HepG2 (cell line): ENCODE measurements around the gene DLG1. TPM values are rescaled to one million over a fixed set of nuclear protein-coding genes. Genes with fewer than 3 reads are reported as not detected.

Experiments used
- ATAC-seq: fragments of 200-7000 bp; cut with Tn5 transposase; 3 replicates; pipeline ENCODE4 v1.9.1; 2020; ENCODE audit warnings: mild to moderate bottlenecking, moderate library complexity
- BruUV-seq: library from RNA; stranded (reverse); fragments of 400-500 nt; replicated peaks from 2 replicates; lab custom pipeline; 2021; lab: Mats Ljungman, UMichigan
- CTCF ChIA-PET: fragments of 300-600 bp; formaldehyde crosslinking; extraction: SDS; loops from one replicate; lab custom pipeline; 2021; ENCODE audit warnings: low total read pairs, inconsistent platforms, low intra/inter-chr PET ratio; lab: Yijun Ruan, JAX
- POLR2A ChIA-PET: fragments of 350-600 bp; sonication (Branson Sonifier 250); formaldehyde crosslinking; loops from one replicate; lab custom pipeline; 2020; ENCODE audit warnings: antibody characterized with exemption, inconsistent platforms; lab: Yijun Ruan, JAX
- DNase-seq: peaks from one replicate; pipeline ENCODE4 v3.0.0-alpha.2; 2015; ENCODE audit warnings: low spot score
- FAIRE-seq: peaks from 3 replicates; lab custom pipeline; 2011; peaks lifted over from hg19 to GRCh38; lab: Jason Lieb, UNC
- H2AFZ ChIP-seq: one replicate; pipeline ENCODE4 v1.6.1; 2011; ENCODE audit warnings: low read length, inconsistent platforms
- H3K27ac ChIP-seq: fragments of 300-600 bp; 3 replicates; pipeline ENCODE4 v1.8.0; 2011; ENCODE audit warnings: mixed run types, mild to moderate bottlenecking, mixed read lengths, low read length, inconsistent platforms; ENCODE audit not compliant: insufficient read depth; ENCODE audit errors: extremely low read length
- H3K27me3 ChIP-seq, 2 experiments: fragments of 200-600 bp in 1 of 2; 2 replicates in 1 of 2; 3 replicates in 1 of 2; pipeline versions ENCODE4 v1.6.0 to v1.8.0; 2011; ENCODE audit warnings: low read length in 2 of 2, mild to moderate bottlenecking in 2 of 2, moderate library complexity in 2 of 2, inconsistent platforms in 1 of 2; ENCODE audit not compliant: insufficient read depth in 2 of 2, control insufficient read depth in 1 of 2
- H3K36me3 ChIP-seq, 2 experiments: fragments of 200-600 bp in 1 of 2; replicated peaks in 1 of 2; 2 replicates in 1 of 2; 3 replicates in 1 of 2; pipeline versions ENCODE4 v1.5.1 to v1.8.0; 2011; ENCODE audit warnings: low read length in 2 of 2, inconsistent platforms in 1 of 2; ENCODE audit not compliant: insufficient read depth in 2 of 2, control insufficient read depth in 1 of 2
- H3K4me1 ChIP-seq: 2 replicates; pipeline ENCODE4 v1.5.1; 2012; ENCODE audit warnings: low read length, inconsistent platforms; ENCODE audit not compliant: insufficient read depth
- H3K4me2 ChIP-seq: 2 replicates; pipeline ENCODE4 v1.6.0; 2011; ENCODE audit warnings: low read depth, low read length, inconsistent platforms
- H3K4me3 ChIP-seq, 3 experiments: fragments of 200-600 bp in 1 of 3; sonication (generic), shearing (Covaris generic) in 1 of 3; replicated peaks in 1 of 3; 2 replicates each; pipeline ENCODE4 v1.5.1; 2011 to 2016; ENCODE audit warnings: low read length in 3 of 3, inconsistent platforms in 2 of 3, low read depth in 2 of 3, mild to moderate bottlenecking in 2 of 3, control low read depth in 1 of 3, mixed read lengths in 1 of 3; ENCODE audit not compliant: insufficient read depth in 1 of 3
- H3K79me2 ChIP-seq: one replicate; pipeline ENCODE4 v1.6.1; 2011; ENCODE audit warnings: low read length, inconsistent platforms; ENCODE audit not compliant: insufficient read depth
- H3K9ac ChIP-seq: 2 replicates; pipeline ENCODE4 v1.6.0; 2011; ENCODE audit warnings: mild to moderate bottlenecking, low read depth, low read length, inconsistent platforms; ENCODE audit not compliant: insufficient read depth
- H3K9me3 ChIP-seq: 2 replicates; pipeline ENCODE4 v1.5.1; 2012; ENCODE audit warnings: mild to moderate bottlenecking, low read length
- H4K20me1 ChIP-seq: 2 replicates; pipeline ENCODE4 v1.6.0; 2011; ENCODE audit warnings: inconsistent platforms, mild to moderate bottlenecking, low read length, moderate library complexity; ENCODE audit not compliant: insufficient read depth
- CTCF ChIP-seq: sonication (generic); formaldehyde crosslinking; IDR thresholded peaks from 2 replicates; pipeline ENCODE4 v1.5.0; 2020; ENCODE audit warnings: mild to moderate bottlenecking, missing genetic modification reagents, moderate library complexity
- DPF2 ChIP-seq: sonication (generic); formaldehyde crosslinking; IDR thresholded peaks from 2 replicates; pipeline ENCODE4 v1.4.0; 2020; ENCODE audit warnings: mild to moderate bottlenecking, low read depth, missing genetic modification reagents, borderline replicate concordance
- FOXO4 ChIP-seq: sonication (generic); formaldehyde crosslinking; conservative IDR thresholded peaks from 2 replicates; pipeline ENCODE4 v1.8.1; 2023; ENCODE audit warnings: missing genetic modification reagents
- MBNL3 ChIP-seq: fragments of 250-450 bp; sonication (Bioruptor Pico); conservative IDR thresholded peaks from 2 replicates; pipeline ENCODE4 v1.8.0; 2022; ENCODE audit warnings: mild to moderate bottlenecking, inconsistent platforms
- NAIF1 ChIP-seq: sonication (generic); formaldehyde crosslinking; IDR thresholded peaks from 2 replicates; pipeline ENCODE4 v1.5.0; 2020; ENCODE audit warnings: mild to moderate bottlenecking, missing genetic modification reagents, borderline replicate concordance
- PHF8 ChIP-seq: sonication (generic); formaldehyde crosslinking; IDR thresholded peaks from 2 replicates; pipeline ENCODE4 v1.5.0; 2020; ENCODE audit warnings: missing genetic modification reagents
- PRDM4 ChIP-seq: sonication (generic); formaldehyde crosslinking; IDR thresholded peaks from 2 replicates; pipeline ENCODE4 v1.9.0; 2021; ENCODE audit warnings: missing genetic modification reagents, borderline replicate concordance
- RAD21 ChIP-seq: fragments of 450-650 bp; formaldehyde crosslinking; IDR thresholded peaks from 2 replicates; pipeline ENCODE4 v1.5.0; 2020; ENCODE audit warnings: mild to moderate bottlenecking
- RARG ChIP-seq: sonication (generic); formaldehyde crosslinking; IDR thresholded peaks from 2 replicates; pipeline ENCODE4 v1.4.0; 2020; ENCODE audit warnings: low read depth, mild to moderate bottlenecking, missing genetic modification reagents
- SIX1 ChIP-seq: sonication (generic); formaldehyde crosslinking; IDR thresholded peaks from 2 replicates; pipeline ENCODE4 v1.4.0; 2020; ENCODE audit warnings: missing genetic modification reagents, borderline replicate concordance
- SMC3 ChIP-seq: IDR thresholded peaks from 2 replicates; pipeline ENCODE4 v1.6.1; 2011; ENCODE audit warnings: low read length, improper control_type of control experiment
- STAG1 ChIP-seq: sonication (generic); formaldehyde crosslinking; IDR thresholded peaks from 2 replicates; pipeline ENCODE4 v1.4.0; 2020; ENCODE audit warnings: missing genetic modification reagents
- ZNF589 ChIP-seq: sonication (generic); formaldehyde crosslinking; conservative IDR thresholded peaks from 2 replicates; pipeline ENCODE4 v1.8.0; 2022; ENCODE audit warnings: mild to moderate bottlenecking, moderate library complexity, missing genetic modification reagents
- WGBS: methylation state at CpG from one replicate; pipeline ENCODE4 v1.1.6; 2017; ENCODE audit warnings: low lambda C conversion rate; 5-methylcytosine and 5-hydroxymethylcytosine counted together
- in situ Hi-C: cut with HindIII; loops from 2 replicates; pipeline ENCODE4 v1.10.0; 2017; ENCODE audit warnings: low pct_unique_long_range_greater_than_20kb; ENCODE audit not compliant: extremely low pct_ligation_motif_present
- intact Hi-C: fragments of 100-400 bp; cut with micrococcal nuclease; formaldehyde crosslinking; loops from one replicate; pipeline ENCODE4 v1.10.0; 2022; ENCODE audit not compliant: unreplicated experiment
- polyA plus RNA-seq, 8 experiments: library from polyadenylated mRNA; depleted of rRNA in 3 of 8; stranded (reverse) in 7 of 8; unstranded in 1 of 8; fragments of >200 nt; fragmentation: Illumina TruSeq in 4 of 8; extraction: Trizol in 4 of 8; gene quantifications; 2 replicates each; pipeline versions ENCODE4 v1.2.1 to v1.2.3, GENCODE V29; 2011 to 2016; ENCODE audit warnings: low read depth in 4 of 8, missing spikeins in 1 of 8, mixed read lengths in 1 of 8; ENCODE audit not compliant: insufficient read depth in 1 of 8
- total RNA-seq, 5 experiments: library from RNA; depleted of rRNA; stranded (reverse); fragments of >200 nt; fragmentation: Illumina TruSeq; extraction: Trizol; gene quantifications; 2 replicates each; pipeline ENCODE4 v1.2.3, GENCODE V29; 2016; ENCODE audit warnings: low read depth in 1 of 5

Gene DLG1
- total and polyA plus RNA-seq, 2 of the 13 experiments (the other 11 are each of a cell fraction or from before 2014, with no cell fraction given), result 30.5 to 104 TPM

GRCh38 chr3:197256836-197257444 lies 41.5 kb downstream of the DLG1 start:
- in situ Hi-C loops, result no loop called here
- H3K79me2 ChIP-seq, result peaks cover 100% of the 10 kb centered on the region
- H3K27me3 ChIP-seq, result no peaks in the 10 kb centered on the region
- H3K9me3 ChIP-seq, result no peaks in the 10 kb centered on the region
- ChIA-PET POLR2A (interaction anchor here (0.9 to 2.2 kb wide), 6 partner anchors 41 to 258 kb away, joined by 3 to 6 read pairs (median 4); partner anchors contain the start of gene DLG1), CTCF (interaction anchor here (0.7 to 2.1 kb wide), 4 partner anchors 198 to 253 kb away, joined by 4 to 14 read pairs (median 6); no protein-coding TSS in a partner anchor)
- no peak overlapping the region for H3K27ac ChIP-seq
- ATAC-seq (no peak), DNase-seq (peak; percentile 41), FAIRE-seq (no peak)
- intact Hi-C loops, result loop anchor here (1.0 to 5.0 kb wide), 4 partner anchors 40 to 253 kb away; partner anchors contain the start of gene DLG1
- peaks cover 35% of the 10 kb centered on the region for H3K4me1 ChIP-seq
- H3K9ac ChIP-seq, result no peak overlapping the region
- TF ChIP-seq PHF8 (CRISPR knock-in tag) (no peak), NAIF1 (CRISPR knock-in tag) (no peak), RAD21 (CRISPR knock-in tag) (0 out of 2 replicates have a peak, but pooled peaks have one; percentile 25), FOXO4 (CRISPR knock-in tag) (no peak), PRDM4 (no peak), DPF2 (CRISPR knock-in tag) (no peak), SIX1 (CRISPR knock-in tag) (0 out of 2 replicates have a peak, but pooled peaks have one; percentile 39), CTCF (peak; percentile 46), MBNL3 (CRISPR knock-in tag) (no peak), STAG1 (CRISPR knock-in tag) (peak; percentile 57), SMC3 (peak; percentile 56; the same call in 1 of the 2 replicates), RARG (CRISPR knock-in tag) (no peak), ZNF589 (no peak)
- no peak overlapping the region for H2AFZ ChIP-seq
- WGBS, result 33% methylated on average over 3 of the region's 3 CpGs
- no peak overlapping the region for H3K4me3 ChIP-seq
- H3K36me3 ChIP-seq, result peaks cover 0 to 5% of the 10 kb centered on the region in 2 experiments; a peak in 1 of 5 replicates
- no peak overlapping the region for H3K4me2 ChIP-seq
- H4K20me1 ChIP-seq, result peaks cover 20% of the 10 kb centered on the region
- BruUV-seq, result no TSS peak
